Right lobe of liver (tissue), 6 donors: ENCODE results near the gene TNKS2. TPM values are rescaled to one million over a fixed set of nuclear protein-coding genes. Genes with fewer than 3 reads are reported as not detected.

ENCODE experiments used
- ATAC-seq, 4 donors: fragments of 200-7000 bp; cut with Tn5 transposase; one replicate each; pipeline ENCODE4 v1.9.1; 2020; ENCODE audit warnings: mild to moderate bottlenecking in 4 of 4, moderate library complexity in 4 of 4
- DNase-seq, 3 donors: peaks; one replicate each; pipeline ENCODE4 v3.0.0-alpha.2; 2020
- H3K27ac ChIP-seq, 3 donors: fragments of 200-600 bp; one replicate each; pipeline ENCODE4 v1.8.0; 2022
- H3K27me3 ChIP-seq, 2 donors: fragments of 200-600 bp; one replicate each; pipeline ENCODE4 v1.8.0; 2022
- H3K36me3 ChIP-seq, 4 donors: fragments of 200-600 bp; sonication (generic) in 1 of 4; one replicate each; pipeline versions ENCODE4 v1.5.1 to v1.8.0; 2017 to 2022; ENCODE audit warnings: control low read depth in 1 of 4
- H3K4me1 ChIP-seq, 4 donors: fragments of 200-600 bp; sonication (generic) in 1 of 4; one replicate each; pipeline versions ENCODE4 v1.5.1 to v1.8.0; 2017 to 2022; ENCODE audit warnings: control low read depth in 1 of 4
- H3K4me3 ChIP-seq, 3 donors: fragments of 200-600 bp; one replicate each; pipeline ENCODE4 v1.8.0; 2022
- H3K9me3 ChIP-seq, 4 donors: fragments of 200-600 bp; sonication (generic) in 1 of 4; one replicate each; pipeline versions ENCODE4 v1.5.1 to v1.8.0; 2017 to 2022; ENCODE audit warnings: control low read depth in 1 of 4
- CTCF ChIP-seq, 4 donors: fragments of 200-600 bp in 3 of 4; fragments of 450-650 bp in 1 of 4; IDR thresholded peaks; one replicate each; pipeline versions ENCODE4 v1.5.1 to v1.8.0; 2016 to 2022; ENCODE audit warnings: antibody characterized with exemption in 4 of 4, mild to moderate bottlenecking in 2 of 4
- POLR2A ChIP-seq: fragments of 450-650 bp; IDR thresholded peaks from one replicate; pipeline ENCODE4 v1.6.1; 2017; ENCODE audit warnings: antibody characterized with exemption, mild to moderate bottlenecking
- WGBS: methylation state at CpG from one replicate; pipeline ENCODE4 v1.1.6; 2018; ENCODE audit warnings: low coverage, low lambda C conversion rate; ENCODE audit not compliant: insufficient coverage; ENCODE audit errors: missing lambda C conversion rate; 5-methylcytosine and 5-hydroxymethylcytosine counted together
- intact Hi-C, 2 donors: fragments of 100-400 bp; cut with DNase I; formaldehyde crosslinking; loops; one replicate each; pipeline versions ENCODE4 v1.11.2 to v1.14.1; 2022
- total RNA-seq, 6 experiments: library from RNA; depleted of rRNA in 2 of 6; stranded (reverse); fragments of >200 nt in 2 of 6; fragmentation: NEBNext Ultra II Directional in 3 of 6; extraction: Animal tissue kit (Norgen Biotek cat#: 25700) in 3 of 6; gene quantifications; one replicate each; pipeline versions ENCODE4 v1.1.0 to v1.2.4, GENCODE V29; 2016 to 2023
- donor health status: DM: no; HTN: yes; CAD: no.
- donor health status: DM: no; HTN: no; CAD: no.
- donor health status: DM: no; HTN: no; CAD: no.
- donor health status: DM: no; HTN: yes; CAD: no.
- donor health status: DM: no; HTN: yes; CAD: no.

Gene TNKS2
- total RNA-seq, 6 experiments from 2014 or later, result 11.5 to 16.6 (median 15.1) TPM

- no peak overlapping the region for H3K27ac ChIP-seq
- ATAC-seq (no peak), DNase-seq (no peak)
- H3K36me3 ChIP-seq, result no peaks in the 10 kb centered on the region
- H3K4me3 ChIP-seq, result no peak overlapping the region
- no peaks in the 10 kb centered on the region for H3K27me3 ChIP-seq
- H3K4me1 ChIP-seq, result peaks cover 0 to 4% (median 0%) of the 10 kb centered on the region in 4 donors
- intact Hi-C loops, result no loop called here
- H3K9me3 ChIP-seq, result no peaks in the 10 kb centered on the region
- no peak for TF ChIP-seq CTCF (IDR thresholded peaks at IDR 0.05)
- WGBS, result 75% methylated on average over 1 of the region's 2 CpGs
Observed at GRCh38 chr10:91787258-91787657, 11.0 kb upstream of the TNKS2 start.

GRCh38 chr10:91787810-91788209, 10.4 kb upstream of the TNKS2 start:
- Histone ChIP-seq H3K4me3 (no peak overlapping the region), H3K4me1 (peaks cover 0 to 4% (median 0%) of the 10 kb centered on the region in 4 donors), H3K9me3 (no peaks in the 10 kb centered on the region), H3K36me3 (no peaks in the 10 kb centered on the region), H3K27ac (no peak overlapping the region), H3K27me3 (no peaks in the 10 kb centered on the region)
- TF ChIP-seq POLR2A (no peak), CTCF (IDR thresholded peaks at IDR 0.05) (no peak)
- DNase-seq (no peak), ATAC-seq (no peak)
- intact Hi-C loops, result no loop called here
- no CpG with 5 or more reads among the region's 2 CpGs for WGBS

- peak overlapping the region in 1 of 3 donors; percentile 36 for H3K27ac ChIP-seq
- ATAC-seq, result peak; percentile 100
Observed at GRCh38 chr10:91788527-91788926, 9.7 kb upstream of the TNKS2 start.

DNA sequence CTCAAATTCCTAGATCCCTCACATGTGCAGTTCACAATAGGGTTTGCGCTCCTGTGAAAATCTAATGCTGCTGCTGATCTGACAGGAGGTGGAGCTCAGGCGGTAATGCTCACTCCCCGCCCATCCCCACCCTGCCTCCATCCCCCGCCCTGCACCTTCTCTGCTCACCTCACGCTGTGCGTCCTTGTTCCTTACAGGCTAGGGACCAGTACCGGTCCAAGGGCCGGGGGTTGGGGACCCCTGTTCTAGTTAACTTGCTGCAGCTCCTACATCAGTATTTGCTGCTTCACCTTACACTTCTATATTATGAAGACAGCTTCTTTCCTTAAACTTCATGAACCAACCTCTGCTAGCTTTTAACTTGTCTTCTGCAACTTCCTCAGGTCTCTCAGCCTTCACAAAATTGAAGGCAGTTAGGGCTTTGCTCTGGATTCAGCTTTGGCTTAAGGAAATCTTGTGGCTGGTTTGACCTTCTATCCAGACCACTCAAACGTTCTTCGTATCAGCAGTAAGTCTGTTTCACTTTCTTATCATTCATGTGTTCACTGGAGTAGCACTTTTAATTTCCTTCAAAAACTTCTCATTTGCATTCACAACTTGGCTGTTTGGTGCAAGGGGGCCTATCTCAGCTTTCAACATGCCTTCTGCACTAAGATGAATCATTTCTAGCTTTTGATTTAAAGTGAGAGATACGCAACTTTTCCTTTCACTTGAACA, 1.7 kb upstream of the TNKS2 start:
- intact Hi-C loops, result no loop called here

More at GRCh38 chr10:91788527-91788926, 9.7 kb upstream of the TNKS2 start:
- Histone ChIP-seq H3K4me3 (no peak overlapping the region), H3K9me3 (no peaks in the 10 kb centered on the region), H3K4me1 (peaks cover 0 to 4% (median 0%) of the 10 kb centered on the region in 4 donors), H3K36me3 (no peaks in the 10 kb centered on the region), H3K27me3 (no peaks in the 10 kb centered on the region)
- WGBS, result 40% methylated on average over 2 of the region's 5 CpGs
- intact Hi-C loops, result no loop called here
- DNase-seq, result peak; percentile 81 to 93 (median 86)
- TF ChIP-seq POLR2A, result no peak
- TF ChIP-seq CTCF (IDR thresholded peaks at IDR 0.05), result no peak

More for the DNA sequence above, 1.7 kb upstream of the TNKS2 start:
- Histone ChIP-seq H3K27ac (peak overlapping the region; percentile 45 to 55 (median 47)), H3K4me1 (peaks cover 0 to 29% (median 4%) of the 10 kb centered on the region in 4 donors), H3K27me3 (no peaks in the 10 kb centered on the region), H3K4me3 (peak overlapping the region; percentile 33 to 80 (median 46)), H3K36me3 (no peaks in the 10 kb centered on the region), H3K9me3 (no peaks in the 10 kb centered on the region)
- ATAC-seq, result peak; percentile 32 to 66 (median 48)
- TF ChIP-seq CTCF (IDR thresholded peaks at IDR 0.05) (no peak), POLR2A (no peak)
- peak; percentile 43 to 64 (median 64) for DNase-seq
- WGBS, result 0% methylated on average over 11 of the region's 11 CpGs
